Activated T-cell treated with anti-CD3 and anti-CD28 coated beads, Interleukin-2, amount 50 U/mL, for 72 hours (primary cell): ENCODE data around the gene CYP4B1. TPM values are rescaled to one million over a fixed set of nuclear protein-coding genes. Genes with fewer than 3 reads are reported as not detected.
"Not testable (repeated sequence)": the region's sequence is repeated elsewhere in the genome, so short reads cannot be mapped to it uniquely, and the experiment has no call there.

ENCODE experiments used
- ATAC-seq, 2 donors: fragments of 150-1000 bp; cut with Tn5 transposase; replicated peaks in 1 of 2; 2 replicates each; pipeline ENCODE4 v1.10.0; 2021; ENCODE audit warnings: moderate library complexity in 2 of 2, mild to moderate bottlenecking in 1 of 2
- DNase-seq, 2 donors: peaks; one replicate each; pipeline ENCODE4 v3.0.0; 2021 to 2022; ENCODE audit warnings: mixed read lengths in 1 of 2
- H3K27ac Mint-ChIP-seq: one replicate; pipeline ENCODE4 v1.8.0; 2022; ENCODE audit warnings: mild to moderate bottlenecking, moderate library complexity, mixed read lengths
- H3K27me3 Mint-ChIP-seq: one replicate; pipeline ENCODE4 v1.8.0; 2022; ENCODE audit warnings: low read depth, mixed read lengths
- H3K36me3 Mint-ChIP-seq, 2 donors: one replicate each; pipeline ENCODE4 v1.8.0; 2022; ENCODE audit warnings: mixed read lengths in 2 of 2, mild to moderate bottlenecking in 1 of 2; ENCODE audit not compliant: insufficient read depth in 2 of 2
- H3K4me1 Mint-ChIP-seq: one replicate; pipeline ENCODE4 v1.8.0; 2022; ENCODE audit warnings: low read depth, mixed read lengths
- H3K4me3 Mint-ChIP-seq, 2 donors: one replicate each; pipeline ENCODE4 v1.8.0; 2022; ENCODE audit warnings: mild to moderate bottlenecking in 2 of 2, mixed read lengths in 2 of 2, moderate library complexity in 2 of 2
- H3K9me3 Mint-ChIP-seq, 2 donors: one replicate each; pipeline ENCODE4 v1.8.0; 2022; ENCODE audit warnings: mixed read lengths in 2 of 2
- total RNA-seq, 2 donors: library from RNA; stranded (reverse); gene quantifications; one replicate each; pipeline ENCODE4 v1.2.3, GENCODE V29; 2022

CYP4B1 gene
- total RNA-seq, 2 donors from 2014 or later, result not detected

DNA sequence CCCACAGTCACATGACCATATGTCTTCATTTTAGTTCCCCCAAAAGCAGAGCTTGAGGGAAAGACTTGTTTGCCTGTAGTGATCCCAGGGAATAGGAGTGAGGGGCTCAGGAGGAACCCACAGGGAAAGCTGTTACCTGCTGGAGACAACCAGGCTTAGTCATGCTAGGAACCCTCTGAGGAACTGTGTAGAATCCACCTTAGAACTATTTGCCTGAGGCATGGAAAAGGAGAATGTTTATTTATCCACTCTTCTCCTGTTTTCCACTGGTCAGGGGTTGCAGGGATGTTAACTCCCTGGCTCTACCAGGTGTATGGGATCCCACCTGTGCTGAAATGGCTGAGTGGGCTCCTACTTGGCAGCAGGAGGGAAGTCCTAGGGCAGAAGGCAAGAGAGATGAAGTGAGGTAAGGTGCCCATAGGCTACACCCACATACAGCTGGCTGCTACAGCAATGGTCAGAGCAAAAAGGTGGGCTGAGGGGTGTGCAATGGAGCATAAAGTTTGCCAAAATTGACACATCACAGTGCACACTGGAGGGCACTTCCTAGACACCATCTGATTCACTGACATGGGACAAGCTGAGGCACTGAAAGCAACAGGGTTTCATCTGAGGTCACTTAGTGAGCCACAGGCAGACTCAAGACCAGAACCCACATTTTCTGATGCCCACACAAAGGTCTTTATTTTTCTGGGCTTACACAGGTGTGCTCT is 29.7 kb upstream of the CYP4B1 start:
- DNase-seq (no peak), ATAC-seq (no peak)
- Mint-ChIP-seq H3K27me3 (peaks cover 26% of the 10 kb centered on the region), H3K27ac (no peak overlapping the region), H3K36me3 (peaks cover 11 to 15% of the 10 kb centered on the region in 2 donors), H3K4me3 (no peak overlapping the region), H3K9me3 (peaks cover 17 to 21% of the 10 kb centered on the region in 2 donors), H3K4me1 (no peaks in the 10 kb centered on the region)

DNA sequence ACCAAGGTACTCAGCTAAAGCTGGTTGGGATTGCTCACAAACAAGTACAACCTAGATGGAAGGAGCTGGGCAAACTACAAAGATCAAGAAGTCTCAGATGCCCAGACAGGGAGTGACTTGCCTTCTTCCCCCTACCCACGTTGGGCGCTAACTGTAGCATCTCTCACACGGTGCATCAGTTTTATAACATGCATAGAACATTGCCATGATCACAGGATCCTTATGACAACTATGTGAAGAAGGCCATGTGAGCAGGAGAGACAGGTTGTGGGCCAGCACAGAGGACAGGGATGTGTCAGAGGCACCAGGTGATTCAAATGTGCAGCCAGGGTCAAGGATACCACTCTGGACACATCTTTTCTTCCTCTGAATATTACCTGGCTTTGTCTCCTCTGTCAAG is 28.3 kb upstream of the CYP4B1 start:
- Mint-ChIP-seq H3K27me3 (peaks cover 14% of the 10 kb centered on the region), H3K4me3 (no peak overlapping the region), H3K36me3 (peaks cover 11 to 15% of the 10 kb centered on the region in 2 donors), H3K4me1 (no peaks in the 10 kb centered on the region), H3K27ac (no peak overlapping the region), H3K9me3 (peaks cover 17 to 21% of the 10 kb centered on the region in 2 donors)
- no peak for ATAC-seq
- DNase-seq, result no peak

DNA sequence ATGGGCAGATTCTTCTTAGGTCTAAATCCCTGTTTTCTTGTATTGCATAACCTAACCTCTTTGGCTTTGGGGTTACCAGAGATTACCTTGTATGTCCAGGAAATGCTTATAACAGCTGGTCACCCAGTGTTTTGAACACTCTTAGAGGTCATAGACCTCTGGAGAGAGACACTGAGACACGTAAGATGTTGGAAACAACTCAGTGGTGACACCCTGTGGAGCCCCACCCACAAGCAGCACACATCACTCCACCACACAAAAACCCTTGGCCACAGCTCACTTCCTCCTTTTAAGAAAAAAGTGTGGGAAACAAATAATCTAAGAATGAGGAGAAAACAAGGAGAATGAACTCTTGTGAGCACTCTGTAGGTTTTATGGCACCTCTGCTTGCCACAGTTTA is 26.3 kb upstream of the CYP4B1 start:
- peaks cover 11 to 15% of the 10 kb centered on the region in 2 donors for H3K36me3 Mint-ChIP-seq
- ATAC-seq (no peak), DNase-seq (no peak)
- no peak overlapping the region for H3K4me3 Mint-ChIP-seq
- H3K9me3 Mint-ChIP-seq, result peaks cover 19 to 21% of the 10 kb centered on the region in 2 donors
- H3K4me1 Mint-ChIP-seq, result no peaks in the 10 kb centered on the region
- H3K27me3 Mint-ChIP-seq, result peaks cover 11% of the 10 kb centered on the region
- H3K27ac Mint-ChIP-seq, result no peak overlapping the region

DNA sequence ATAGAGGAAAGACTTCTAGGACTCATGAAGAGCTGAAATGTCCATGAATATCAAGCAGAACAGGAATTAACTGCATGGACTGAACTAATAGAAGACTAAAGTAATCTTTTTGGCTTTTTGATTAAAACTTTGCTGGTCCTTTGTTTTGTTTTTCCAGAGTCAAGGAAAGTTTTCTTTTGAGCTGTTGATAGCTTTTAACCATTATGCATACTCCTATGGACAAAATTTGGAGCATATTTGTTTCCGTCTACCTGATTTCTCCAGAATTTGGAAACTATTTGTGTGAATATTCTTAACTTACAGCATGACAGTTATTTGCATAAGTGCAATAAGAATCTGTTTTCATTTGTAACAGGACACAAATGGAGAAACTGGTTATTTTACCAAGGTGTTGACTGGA is 24.5 kb upstream of the CYP4B1 start:
- H3K4me3 Mint-ChIP-seq, result no peak overlapping the region
- H3K4me1 Mint-ChIP-seq, result no peaks in the 10 kb centered on the region
- peaks cover 9% of the 10 kb centered on the region for H3K27me3 Mint-ChIP-seq

DNA sequence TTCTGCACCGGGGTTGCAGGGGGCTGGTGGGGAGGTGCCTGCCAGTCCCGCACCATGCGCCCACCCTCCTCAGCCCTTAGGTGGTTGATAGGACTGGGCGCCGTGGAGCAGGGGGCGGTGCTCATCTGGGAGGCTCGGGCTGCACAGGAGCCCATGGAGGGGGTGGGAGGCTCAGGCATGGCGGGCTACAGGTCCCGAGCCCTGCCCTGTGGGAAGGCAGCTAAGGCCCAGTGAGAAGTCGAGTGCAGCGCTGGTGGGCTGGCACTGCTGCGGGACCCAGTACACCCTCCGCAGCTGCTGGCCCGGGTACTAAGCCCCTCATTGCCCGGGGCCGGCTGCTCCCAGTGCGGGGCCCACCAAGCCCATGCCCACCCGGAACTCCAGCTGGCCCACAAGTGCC is 20.4 kb upstream of the CYP4B1 start:
- peaks cover 14% of the 10 kb centered on the region for H3K27me3 Mint-ChIP-seq
- not testable (repeated sequence) for DNase-seq, ATAC-seq, H3K27ac Mint-ChIP-seq, H3K4me1 Mint-ChIP-seq, H3K9me3 Mint-ChIP-seq, H3K36me3 Mint-ChIP-seq, H3K4me3 Mint-ChIP-seq

More for the DNA sequence above, 24.5 kb upstream of the CYP4B1 start:
- no peak for ATAC-seq
- Mint-ChIP-seq H3K9me3 (peaks cover 19 to 20% of the 10 kb centered on the region in 2 donors), H3K36me3 (peaks cover 9 to 12% of the 10 kb centered on the region in 2 donors), H3K27ac (no peak overlapping the region)
- no peak for DNase-seq

DNA sequence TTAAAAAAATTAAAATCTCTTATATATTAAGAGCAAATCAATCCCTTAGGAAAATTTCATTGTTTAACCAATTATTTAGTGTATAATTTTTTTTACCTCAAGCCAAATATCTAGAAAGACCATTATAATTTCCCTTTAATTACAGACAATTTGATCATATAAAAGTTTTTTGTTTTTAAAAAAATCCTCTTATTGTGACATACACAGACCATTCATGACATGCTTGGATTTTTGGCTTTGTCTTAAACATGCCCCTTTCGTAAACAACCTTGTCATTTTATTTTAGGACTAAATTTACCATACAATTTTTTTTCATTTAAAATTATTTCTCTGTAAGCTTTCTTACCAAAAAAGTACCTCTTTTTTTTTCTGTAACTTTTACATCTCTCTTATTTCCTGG is 14.2 kb upstream of the CYP4B1 start:
- Mint-ChIP-seq H3K36me3 (peaks cover 0 to 2% of the 10 kb centered on the region in 2 donors), H3K4me1 (no peaks in the 10 kb centered on the region), H3K4me3 (no peak overlapping the region), H3K9me3 (peaks cover 4 to 5% of the 10 kb centered on the region in 2 donors), H3K27me3 (peaks cover 28% of the 10 kb centered on the region), H3K27ac (no peak overlapping the region)
- ATAC-seq, result no peak
- no peak for DNase-seq

DNA sequence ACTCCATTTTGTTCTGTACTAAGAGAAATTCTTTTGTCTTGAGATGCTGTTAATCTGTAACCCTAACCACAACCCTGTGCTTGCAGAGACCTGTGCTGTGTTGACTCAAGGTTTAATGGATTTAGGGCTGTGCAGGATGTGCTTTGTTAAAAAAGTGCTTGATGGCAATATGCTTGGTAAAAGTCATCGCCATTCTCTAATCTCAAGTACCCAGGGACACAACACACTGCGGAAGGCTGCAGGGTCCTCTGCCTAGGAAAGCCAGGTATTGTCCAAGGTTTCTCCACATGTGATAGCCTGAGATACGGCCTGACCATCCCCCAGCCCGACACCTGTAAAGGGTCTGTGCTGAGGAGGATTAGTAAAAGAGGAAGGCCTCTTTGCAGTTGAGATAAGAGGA is 10.2 kb upstream of the CYP4B1 start:
- DNase-seq, ATAC-seq, H3K4me3 Mint-ChIP-seq, H3K27ac Mint-ChIP-seq, H3K9me3 Mint-ChIP-seq, H3K4me1 Mint-ChIP-seq, H3K36me3 Mint-ChIP-seq: not testable (repeated sequence)
- H3K27me3 Mint-ChIP-seq, result peaks cover 32% of the 10 kb centered on the region

DNA sequence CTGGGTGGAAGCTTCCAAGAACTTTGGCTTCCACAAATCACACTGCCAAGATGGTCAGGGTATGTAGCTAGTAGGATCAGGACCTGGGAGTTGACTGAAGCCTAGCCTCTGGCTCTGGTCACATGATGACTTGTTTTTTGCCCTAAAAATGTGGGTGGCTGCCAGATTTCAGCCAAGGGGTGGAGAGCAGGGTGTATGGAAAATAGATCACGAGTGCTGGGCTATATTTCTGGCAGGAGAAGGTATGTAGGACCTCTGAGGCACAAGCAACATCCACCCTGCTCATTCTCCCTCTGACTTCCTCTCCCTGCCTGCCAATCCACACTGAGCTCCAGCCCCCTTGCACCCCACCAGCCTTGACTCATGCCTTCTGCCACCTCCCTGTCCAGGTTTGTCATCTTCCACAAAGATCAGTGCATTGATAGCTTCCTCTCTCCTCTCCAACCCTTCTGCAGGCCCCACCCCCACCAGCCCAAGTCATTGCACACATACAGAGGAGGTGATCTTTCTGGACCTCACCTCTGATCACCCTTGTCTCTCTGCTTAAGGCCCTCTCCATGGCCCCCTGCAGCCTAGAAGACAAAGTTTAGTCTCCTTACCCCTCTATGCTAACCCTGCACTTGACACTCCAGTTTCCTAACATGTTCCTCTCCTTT is 8.3 kb upstream of the CYP4B1 start:
- H3K4me1 Mint-ChIP-seq, result no peaks in the 10 kb centered on the region
- no peak overlapping the region for H3K4me3 Mint-ChIP-seq
- H3K27me3 Mint-ChIP-seq, result peaks cover 29% of the 10 kb centered on the region

DNA sequence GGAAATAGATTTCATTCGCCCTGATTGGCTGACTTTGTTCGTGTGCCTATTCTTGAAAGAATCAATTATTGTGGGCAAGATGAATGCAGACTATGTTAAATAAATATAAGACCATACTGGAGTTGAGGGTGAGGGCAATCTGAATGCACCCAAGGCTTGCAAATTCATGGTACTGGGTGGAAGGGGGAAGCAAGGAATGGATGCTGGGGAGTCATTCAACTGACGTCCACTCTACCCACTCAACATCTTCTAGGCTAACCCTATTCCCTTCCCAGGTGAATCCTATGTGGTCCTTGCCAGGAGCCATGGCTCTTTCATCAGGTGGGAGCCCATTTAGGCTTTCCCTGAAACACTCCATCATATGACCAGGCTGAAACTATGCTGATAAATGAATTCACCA is 5.7 kb upstream of the CYP4B1 start:
- H3K36me3 Mint-ChIP-seq, result no peaks in the 10 kb centered on the region
- no peaks in the 10 kb centered on the region for H3K9me3 Mint-ChIP-seq
- H3K4me1 Mint-ChIP-seq, result no peaks in the 10 kb centered on the region
- no peak for ATAC-seq
- H3K4me3 Mint-ChIP-seq, result no peak overlapping the region
- no peak for DNase-seq
- H3K27me3 Mint-ChIP-seq, result peaks cover 36% of the 10 kb centered on the region
- H3K27ac Mint-ChIP-seq, result no peak overlapping the region

More for the DNA sequence above, 8.3 kb upstream of the CYP4B1 start:
- ATAC-seq, result no peak
- no peaks in the 10 kb centered on the region for H3K9me3 Mint-ChIP-seq
- H3K27ac Mint-ChIP-seq, result no peak overlapping the region
- no peaks in the 10 kb centered on the region for H3K36me3 Mint-ChIP-seq
- no peak for DNase-seq

DNA sequence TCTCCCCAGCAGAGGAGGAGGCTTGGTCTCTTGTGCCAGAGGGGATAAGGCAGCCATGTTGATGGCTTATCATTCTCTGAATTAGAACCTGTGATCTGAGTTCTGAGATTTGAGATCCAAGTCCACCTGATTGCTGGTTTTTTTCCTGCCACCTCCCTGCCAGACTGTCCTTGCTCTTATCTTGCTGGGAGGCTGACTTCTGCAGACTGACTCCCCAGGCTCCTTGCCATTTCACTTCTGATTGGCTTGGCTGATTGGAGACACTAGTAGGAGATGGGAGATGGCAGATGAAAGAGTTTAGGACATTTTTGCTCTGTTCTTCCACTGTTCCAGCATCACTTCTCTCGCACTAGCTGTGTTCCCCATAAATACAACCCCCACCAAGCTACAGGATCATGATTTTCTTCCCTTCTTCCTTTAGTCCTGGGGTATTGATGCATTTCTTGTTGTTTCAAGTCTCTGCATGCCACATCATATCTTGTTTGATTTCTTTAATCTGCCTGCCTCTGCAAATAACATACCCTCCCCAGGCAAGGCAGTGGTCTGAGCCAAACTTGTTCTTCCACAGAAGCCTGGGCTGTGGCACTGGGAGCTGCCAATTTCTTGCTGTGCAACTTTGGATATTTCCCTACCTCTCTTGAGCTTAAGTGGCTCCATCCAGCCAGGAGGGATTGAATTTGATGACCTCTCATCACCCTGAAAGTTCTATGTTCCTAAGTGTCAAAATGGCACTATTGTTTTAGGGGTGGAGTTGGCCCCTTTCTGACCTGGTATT is 963 bp upstream of the CYP4B1 start:
- no peaks in the 10 kb centered on the region for H3K36me3 Mint-ChIP-seq
- peaks cover 28% of the 10 kb centered on the region for H3K27me3 Mint-ChIP-seq
- no peak for ATAC-seq
- H3K27ac Mint-ChIP-seq, result no peak overlapping the region
- H3K4me3 Mint-ChIP-seq, result no peak overlapping the region
- no peak for DNase-seq
- no peaks in the 10 kb centered on the region for H3K9me3 Mint-ChIP-seq
- H3K4me1 Mint-ChIP-seq, result no peaks in the 10 kb centered on the region

DNA sequence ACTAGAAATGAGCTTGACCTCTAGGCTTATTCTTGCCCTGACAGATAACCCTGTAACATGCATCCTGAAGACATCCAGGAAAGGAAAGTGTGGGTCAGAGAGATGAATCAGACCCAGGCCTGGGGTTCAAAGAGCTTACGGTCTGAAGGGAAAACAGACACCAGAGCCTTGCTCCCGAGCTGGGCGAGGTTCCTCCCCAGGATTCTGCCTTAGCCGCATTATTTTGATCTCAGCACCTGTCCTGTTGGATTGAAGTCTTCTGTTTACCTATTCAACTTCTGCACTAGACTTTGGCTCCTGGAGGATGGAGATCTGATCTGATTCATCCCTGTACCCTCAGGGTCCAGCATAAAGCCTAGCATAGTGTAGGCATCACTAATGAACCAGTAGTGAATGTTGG is 1.9 kb downstream of the CYP4B1 start:
- Mint-ChIP-seq H3K9me3 (no peaks in the 10 kb centered on the region), H3K27ac (no peak overlapping the region), H3K27me3 (peaks cover 28% of the 10 kb centered on the region), H3K36me3 (no peaks in the 10 kb centered on the region), H3K4me3 (no peak overlapping the region), H3K4me1 (no peaks in the 10 kb centered on the region)
- DNase-seq (no peak), ATAC-seq (no peak)

DNA sequence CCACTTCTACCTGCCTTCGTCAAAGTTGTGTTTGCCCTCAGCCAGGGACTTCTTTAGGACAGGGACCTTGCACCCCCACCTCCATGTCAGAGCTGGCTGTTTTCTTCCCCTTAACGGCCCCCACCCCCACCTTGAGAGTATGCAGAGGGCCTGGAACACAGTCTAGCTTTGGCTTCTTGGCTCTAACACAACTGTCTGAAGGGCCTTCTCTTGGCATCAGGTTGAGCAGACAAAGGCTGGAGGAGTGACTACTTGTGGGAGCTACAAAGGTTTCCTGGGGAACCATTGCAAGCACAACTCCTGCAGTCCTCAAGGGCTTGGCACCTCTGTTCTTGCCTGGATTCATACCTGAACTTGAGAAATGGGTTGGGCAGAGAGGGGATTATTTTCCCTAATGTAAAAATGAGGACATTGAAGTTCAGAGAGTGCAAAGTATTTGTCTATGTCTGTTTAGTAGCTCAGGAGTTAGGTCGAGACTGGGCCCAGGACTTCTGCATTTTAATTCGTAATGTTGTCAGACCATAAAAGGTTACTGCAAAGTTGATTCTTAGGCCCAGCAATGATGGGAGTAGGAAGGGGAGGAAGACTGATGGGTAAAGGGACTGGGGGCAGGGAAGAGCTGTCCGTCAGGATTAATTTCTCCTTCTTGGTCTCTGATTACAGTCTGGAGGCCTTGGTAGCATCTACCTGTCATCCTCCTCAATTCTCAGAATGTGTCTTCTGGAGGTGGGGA is 2.6 kb downstream of the CYP4B1 start:
- no peak for ATAC-seq
- Mint-ChIP-seq H3K27ac (no peak overlapping the region), H3K27me3 (peaks cover 23% of the 10 kb centered on the region), H3K9me3 (no peaks in the 10 kb centered on the region), H3K4me1 (no peaks in the 10 kb centered on the region), H3K36me3 (no peaks in the 10 kb centered on the region), H3K4me3 (no peak overlapping the region)
- no peak for DNase-seq

DNA sequence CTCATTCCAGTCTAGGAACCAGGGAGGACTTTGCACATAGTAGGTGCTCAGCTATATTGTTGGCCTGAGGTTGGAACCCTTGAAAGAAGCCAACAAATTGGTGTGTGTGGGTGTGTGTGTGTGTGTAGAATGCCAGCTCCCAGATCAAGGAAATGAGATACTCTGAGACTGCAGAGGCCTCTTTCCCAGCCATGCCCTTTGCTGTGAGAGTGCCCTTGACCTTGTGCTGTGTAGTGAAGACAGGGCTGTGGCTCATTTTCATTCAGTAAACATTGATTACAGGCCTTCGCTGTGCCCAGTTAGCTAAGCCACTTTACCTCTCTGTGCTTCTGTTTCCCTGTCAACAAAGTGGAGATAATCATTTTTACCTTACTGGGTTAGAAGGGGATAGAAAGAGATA is 3.2 kb downstream of the CYP4B1 start:
- Mint-ChIP-seq H3K4me1 (no peaks in the 10 kb centered on the region), H3K36me3 (no peaks in the 10 kb centered on the region), H3K9me3 (no peaks in the 10 kb centered on the region), H3K27ac (no peak overlapping the region), H3K27me3 (peaks cover 17% of the 10 kb centered on the region), H3K4me3 (no peak overlapping the region)
- no peak for DNase-seq
- no peak for ATAC-seq
